ENCODE measurements around the gene OR8K3. TPM values are rescaled to one million over a fixed set of nuclear protein-coding genes. Genes with fewer than 3 reads are reported as not detected.

Gene OR8K3
- total RNA-seq, result not detected

DNA sequence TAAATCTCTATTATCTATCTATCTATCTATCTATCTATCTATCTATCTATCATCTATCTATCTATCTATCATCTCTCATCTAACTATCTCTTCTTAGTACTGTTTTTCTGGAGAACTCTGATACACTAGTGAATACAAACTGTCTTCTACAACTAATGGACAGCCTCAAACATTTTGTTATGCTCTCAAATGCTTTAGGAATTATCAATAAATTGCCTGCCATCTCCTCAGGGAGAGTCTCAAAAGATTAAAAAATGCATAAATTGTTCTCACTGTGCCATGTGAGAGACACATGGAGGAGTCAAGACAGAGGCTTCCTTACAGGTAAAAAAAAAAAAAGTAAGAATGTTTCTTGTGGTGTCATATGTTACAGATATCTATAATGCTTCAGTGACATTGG, at the start of gene OR8K3:
OR8K3 (plus strand) TSS at position 301 of the 400 bp plus-strand sequence. CDS start 3,163 bp downstream, outside the sequence.
- no peak for DNase-seq

- no peak for DNase-seq
These were observed 43.9 kb upstream of the OR8K3 start for GRCh38 chr11:56271092-56271491.

DNA sequence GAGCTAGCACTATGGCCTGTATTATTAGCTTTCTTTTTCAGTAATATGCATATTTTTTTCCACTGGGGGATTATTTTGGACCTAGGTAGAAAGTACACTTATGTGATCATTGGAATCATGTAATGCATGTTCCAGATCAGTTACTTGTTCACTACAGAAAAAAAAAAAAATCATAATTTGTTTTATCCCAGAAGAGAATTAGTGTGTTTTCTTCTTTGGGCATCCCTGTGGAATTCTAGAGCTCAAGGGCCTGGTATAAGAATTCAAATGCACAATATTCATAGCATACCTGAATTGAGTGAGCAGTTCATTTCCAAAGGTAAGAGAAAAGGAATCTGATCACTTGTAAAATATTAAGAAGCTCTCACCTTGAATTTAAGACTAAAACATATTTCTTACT, 41.1 kb upstream of the OR8K3 start, which contains the start of gene OR5T1:
OR5T1 (plus strand) TSS at position 301 of the 400 bp plus-strand sequence. CDS start 1,485 bp downstream, outside the sequence.
- DNase-seq, result no peak

GRCh38 chr11:56292154-56292553, 22.8 kb upstream of the OR8K3 start, which contains the start of gene OR8H1:
Gene OR8H1, minus strand, starts transcription at chr11:56292254. Its CDS starts 1,192 bp downstream, at chr11:56291062.
- DNase-seq, result no peak

- DNase-seq, result no peak
These were observed 18.0 kb upstream of the OR8K3 start for GRCh38 chr11:56296898-56297297.

DNA sequence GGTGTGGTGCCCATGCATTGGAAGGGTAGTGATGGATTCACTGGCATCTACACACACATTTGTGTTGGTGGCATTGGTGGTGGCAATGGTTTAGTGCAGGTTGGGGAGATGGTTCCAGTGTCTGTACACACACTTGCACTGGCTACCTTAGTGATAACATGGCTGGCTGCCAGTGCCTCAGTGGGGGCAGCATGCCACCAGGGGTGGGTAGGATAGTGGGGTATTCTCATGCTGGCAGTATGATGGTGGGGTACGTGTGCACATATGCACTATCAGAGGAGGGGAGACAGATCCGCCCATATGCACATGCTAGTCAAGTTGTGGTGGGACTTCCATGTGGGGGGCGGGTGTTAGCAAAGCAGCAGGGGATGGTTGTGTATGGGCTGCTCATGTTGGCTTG, 7.1 kb upstream of the OR8K3 start:
- DNase-seq, result no peak

GRCh38 chr11:56331861-56332491, 17.0 kb downstream of the OR8K3 start:
- no peak for DNase-seq

- DNase-seq, result no peak
These were observed 18.2 kb downstream of the OR8K3 start for GRCh38 chr11:56333156-56333555.

DNA sequence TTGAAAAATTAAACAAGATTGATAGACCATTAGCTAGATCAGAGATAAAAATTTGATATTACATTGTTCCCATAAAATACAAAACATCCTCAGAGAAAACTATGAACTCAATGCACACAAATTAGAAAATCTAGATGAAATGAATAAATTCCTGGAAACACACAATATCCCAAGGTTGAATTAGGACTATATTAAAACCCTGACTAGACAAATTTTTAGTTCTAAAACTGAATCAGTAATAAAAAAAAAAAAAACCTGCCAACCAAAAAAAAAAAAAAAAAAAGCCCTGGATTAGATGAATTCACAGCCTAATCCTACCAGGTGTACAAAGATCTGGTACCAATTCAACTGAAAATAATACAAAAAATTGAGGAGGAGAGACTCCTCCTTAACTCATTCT, 25.3 kb downstream of the OR8K3 start:
- no peak for DNase-seq

GRCh38 chr11:56345739-56346138, 30.8 kb downstream of the OR8K3 start, which contains the start of gene OR8K1:
Gene OR8K1, plus strand, starts transcription at chr11:56346039. Its CDS starts 0 bp downstream, at chr11:56346039.
- DNase-seq, result no peak

- no peak for DNase-seq
These were observed 39.0 kb downstream of the OR8K3 start, which contains the start of gene OR8J1 for GRCh38 chr11:56353991-56354390. Gene OR8J1, plus strand, starts transcription at chr11:56354291. Its CDS starts 5,956 bp downstream, at chr11:56360247.

Other genes with a start within 250 kb of the OR8K3 start
- not detected for gene OR8I2, start 221.8 kb upstream of the OR8K3 start, total RNA-seq
- gene OR8H2, start 211.5 kb upstream of the OR8K3 start, total RNA-seq, result not detected
- not detected for gene OR8H3, start 192.8 kb upstream of the OR8K3 start, total RNA-seq
- gene OR8J3, start 174.9 kb upstream of the OR8K3 start, total RNA-seq, result not detected
- not detected for gene OR8K5, start 154.8 kb upstream of the OR8K3 start, total RNA-seq
- gene OR5J2, start 138.5 kb upstream of the OR8K3 start, total RNA-seq, result not detected
- gene OR5T2, start 80.9 kb upstream of the OR8K3 start, total RNA-seq, result not detected
- gene OR5T3, start 62.9 kb upstream of the OR8K3 start, total RNA-seq, result not detected
- gene OR5T1, start 41.0 kb upstream of the OR8K3 start, total RNA-seq, result not detected
- gene OR8H1, start 22.9 kb upstream of the OR8K3 start, total RNA-seq, result not detected
- gene OR8K1, start 30.9 kb downstream of the OR8K3 start, total RNA-seq, result not detected
- not detected for gene OR8J1, start 39.1 kb downstream of the OR8K3 start, total RNA-seq
- not detected for gene OR8U1, start 60.5 kb downstream of the OR8K3 start, total RNA-seq
- not detected for gene OR5AL1, start 97.6 kb downstream of the OR8K3 start, total RNA-seq
- not detected for gene OR5M3, start 158.2 kb downstream of the OR8K3 start, total RNA-seq
- gene OR5M8, start 176.2 kb downstream of the OR8K3 start, total RNA-seq, result not detected
- not detected for gene OR5M11, start 228.1 kb downstream of the OR8K3 start, total RNA-seq

Data from tongue (tissue), 2 donors.